B cell (primary cell): ENCODE data around the gene ONECUT3. TPM values are rescaled to one million over a fixed set of nuclear protein-coding genes. Genes with fewer than 3 reads are reported as not detected.

Experiments
- ATAC-seq: fragments of 200-7000 bp; cut with Tn5 transposase; one replicate; pipeline ENCODE4 v1.10.0; 2021; ENCODE audit warnings: low read depth, mild to moderate bottlenecking, moderate number of reproducible peaks, moderate library complexity
- CTCF ChIA-PET: fragments of 350-600 bp; sonication (Branson Sonifier 250); formaldehyde crosslinking; loops from one replicate; lab custom pipeline; 2021; ENCODE audit warnings: antibody characterized with exemption, inconsistent platforms; lab: Charles Lee
- POLR2A ChIA-PET: fragments of 350-600 bp; sonication (Branson Sonifier 250); formaldehyde crosslinking; loops from one replicate; lab custom pipeline; 2021; ENCODE audit warnings: antibody characterized with exemption; lab: Charles Lee
- DNase-seq: peaks from one replicate; pipeline ENCODE4 v3.0.0; 2013
- H2AFZ ChIP-seq: 2 replicates; pipeline ENCODE4 v1.6.1; 2012; ENCODE audit warnings: mild to moderate bottlenecking, low read depth, low read length; ENCODE audit not compliant: insufficient read depth, poor library complexity, severe bottlenecking
- H3K27ac ChIP-seq, 2 donors: 1 replicate in 1 of 2; 2 replicates in 1 of 2; pipeline ENCODE4 v1.5.1; 2012 to 2013; ENCODE audit warnings: low read length in 2 of 2, mild to moderate bottlenecking in 2 of 2, moderate library complexity in 1 of 2
- H3K27me3 ChIP-seq, 4 experiments: fragments of 200-600 bp in 1 of 4; sonication (generic) in 1 of 4; replicated peaks in 1 of 4; 1 replicate in 2 of 4; 2 replicates in 2 of 4; pipeline versions ENCODE4 v1.6.1 to v1.7.0; 2013 to 2016; ENCODE audit warnings: low read length in 3 of 4, mild to moderate bottlenecking in 2 of 4, mixed read lengths in 1 of 4, moderate library complexity in 1 of 4; ENCODE audit not compliant: insufficient read depth in 4 of 4, control insufficient read depth in 3 of 4; ENCODE audit errors: control extremely low read depth in 1 of 4
- H3K36me3 ChIP-seq, 2 experiments: replicated peaks in 1 of 2; 1 replicate in 1 of 2; 2 replicates in 1 of 2; pipeline versions ENCODE4 v1.6.1 to v1.7.1; 2013; ENCODE audit warnings: low read length in 1 of 2; ENCODE audit not compliant: insufficient read depth in 2 of 2, control insufficient read depth in 1 of 2; ENCODE audit errors: control extremely low read depth in 1 of 2, extremely low read depth in 1 of 2
- H3K4me1 ChIP-seq, 2 donors: fragments of 200-600 bp in 1 of 2; sonication (generic) in 1 of 2; 1 replicate in 1 of 2; 2 replicates in 1 of 2; pipeline versions ENCODE4 v1.5.1 to v1.6.1; 2013 to 2017; ENCODE audit warnings: low read length in 2 of 2; ENCODE audit not compliant: control insufficient read depth in 2 of 2, insufficient read depth in 2 of 2
- H3K4me2 ChIP-seq: replicated peaks from 2 replicates; pipeline ENCODE3; 2012; ENCODE audit warnings: mild to moderate bottlenecking, low read depth, low read length; ENCODE audit not compliant: poor library complexity, severe bottlenecking
- H3K4me3 ChIP-seq, 5 experiments: fragments of 200-600 bp in 1 of 5; sonication (generic) in 1 of 5; 1 replicate in 3 of 5; 2 replicates in 2 of 5; pipeline versions ENCODE4 v1.5.1 to v1.7.0; 2011 to 2016; ENCODE audit warnings: low read length in 4 of 5, mild to moderate bottlenecking in 4 of 5, low read depth in 2 of 5, control low read depth in 1 of 5, moderate library complexity in 1 of 5; ENCODE audit not compliant: insufficient read depth in 1 of 5; ENCODE audit errors: control extremely low read depth in 1 of 5, extremely low read depth in 1 of 5
- H3K79me2 ChIP-seq: fragments of 200-600 bp; sonication (generic); one replicate; pipeline ENCODE4 v1.6.0; 2016; ENCODE audit warnings: low read length; ENCODE audit not compliant: control insufficient read depth, insufficient read depth
- H3K9ac ChIP-seq: fragments of 200-600 bp; sonication (generic); 2 replicates; pipeline ENCODE4 v1.6.1; 2017; ENCODE audit warnings: mild to moderate bottlenecking, low read length, moderate library complexity
- H3K9me3 ChIP-seq, 3 donors: one replicate each; pipeline versions ENCODE4 v1.6.1 to v1.7.1; 2013; ENCODE audit warnings: low read length in 2 of 3; ENCODE audit not compliant: control insufficient read depth in 2 of 3, insufficient read depth in 1 of 3; ENCODE audit errors: control extremely low read depth in 1 of 3
- H4K20me1 ChIP-seq: 2 replicates; pipeline ENCODE4 v1.6.0; 2012; ENCODE audit warnings: mild to moderate bottlenecking, low read length; ENCODE audit not compliant: insufficient read depth, control insufficient read depth, poor library complexity, severe bottlenecking
- H3K27ac Mint-ChIP-seq: one replicate; pipeline ENCODE4 v1.8.0; 2021; ENCODE audit warnings: mixed read lengths
- H3K27me3 Mint-ChIP-seq: one replicate; pipeline ENCODE4 v1.8.0; 2021; ENCODE audit warnings: mixed read lengths
- H3K4me1 Mint-ChIP-seq: one replicate; pipeline ENCODE4 v1.8.0; 2021; ENCODE audit warnings: mixed read lengths
- H3K4me3 Mint-ChIP-seq: one replicate; pipeline ENCODE4 v1.8.0; 2021; ENCODE audit warnings: mixed read lengths
- H3K9me3 Mint-ChIP-seq: one replicate; pipeline ENCODE4 v1.8.0; 2022; ENCODE audit warnings: mixed read lengths; ENCODE audit not compliant: insufficient read depth
- CTCF ChIP-seq: fragments of 200-600 bp; IDR thresholded peaks from one replicate; pipeline ENCODE4 v1.8.0; 2022; ENCODE audit warnings: antibody characterized with exemption, mild to moderate bottlenecking
- EZH2 ChIP-seq: IDR thresholded peaks from 2 replicates; pipeline ENCODE4 v1.6.1; 2012; ENCODE audit warnings: borderline replicate concordance, low read depth, mild to moderate bottlenecking, moderate library complexity, low read length; ENCODE audit not compliant: insufficient read depth, poor library complexity, severe bottlenecking
- WGBS: methylation state at CpG from one replicate; pipeline ENCODE4 v1.1.5; 2013; ENCODE audit warnings: missing lambda C conversion rate; ENCODE audit not compliant: insufficient coverage; 5-methylcytosine and 5-hydroxymethylcytosine counted together
- intact Hi-C: fragments of 100-400 bp; cut with micrococcal nuclease; formaldehyde crosslinking; loops from one replicate; pipeline ENCODE4 v1.10.0; 2022
- polyA plus RNA-seq: library from polyadenylated mRNA; depleted of rRNA; stranded (reverse); fragments of >200 nt; gene quantifications from 2 replicates; pipeline ENCODE4 v1.2.3, GENCODE V29; 2012
- total RNA-seq, 2 donors: library from RNA; stranded (reverse); fragments of 120-200 nt in 1 of 2; gene quantifications; 1 replicate in 1 of 2; 2 replicates in 1 of 2; pipeline versions ENCODE4 v1.2.3 to v1.2.4, GENCODE V29; 2013 to 2022

The ONECUT3 gene
- total and polyA plus RNA-seq, 2 donors (not counting 1 experiment from before 2014, with no cell fraction given), result not detected

GRCh38 chr19:1762243-1763117, 9.2 kb downstream of the ONECUT3 start:
- Mint-ChIP-seq H3K4me3 (no peak overlapping the region), H3K9me3 (no peaks in the 10 kb centered on the region), H3K27ac (no peak overlapping the region), H3K4me1 (peaks cover 6% of the 10 kb centered on the region), H3K27me3 (peaks cover 40% of the 10 kb centered on the region)
- no peak overlapping the region for H3K4me2 ChIP-seq
- POLR2A ChIA-PET, result no interaction called here
- no peaks in the 10 kb centered on the region for H3K79me2 ChIP-seq
- TF ChIP-seq EZH2 (no peak), CTCF (no peak)
- ATAC-seq, result no peak
- 8% methylated on average over 52 of the region's 56 CpGs for WGBS
- H3K36me3 ChIP-seq, result no peaks in the 10 kb centered on the region
- peaks cover 0 to 95% (median 68%) of the 10 kb centered on the region in 4 experiments for H3K27me3 ChIP-seq
- CTCF ChIA-PET, result no interaction called here
- peaks cover 0 to 76% (median 0%) of the 10 kb centered on the region in 3 donors for H3K9me3 ChIP-seq
- H3K4me3 ChIP-seq, result no peak overlapping the region
- intact Hi-C loops, result no loop called here
- peaks cover 19 to 33% of the 10 kb centered on the region in 2 donors for H3K4me1 ChIP-seq
- DNase-seq, result no peak
- no peak overlapping the region for H3K27ac ChIP-seq
- no peaks in the 10 kb centered on the region for H4K20me1 ChIP-seq
- H2AFZ ChIP-seq, result no peak overlapping the region
- H3K9ac ChIP-seq, result no peak overlapping the region
